GM19452 (cell line): ENCODE results near the gene CYB5A.

Experiments
- ATAC-seq: cut with Tn5 transposase; IDR thresholded peaks from one replicate; pipeline ENCODE4 v1.9.1; 2021; ENCODE audit not compliant: unreplicated experiment

Gene CYB5A

DNA sequence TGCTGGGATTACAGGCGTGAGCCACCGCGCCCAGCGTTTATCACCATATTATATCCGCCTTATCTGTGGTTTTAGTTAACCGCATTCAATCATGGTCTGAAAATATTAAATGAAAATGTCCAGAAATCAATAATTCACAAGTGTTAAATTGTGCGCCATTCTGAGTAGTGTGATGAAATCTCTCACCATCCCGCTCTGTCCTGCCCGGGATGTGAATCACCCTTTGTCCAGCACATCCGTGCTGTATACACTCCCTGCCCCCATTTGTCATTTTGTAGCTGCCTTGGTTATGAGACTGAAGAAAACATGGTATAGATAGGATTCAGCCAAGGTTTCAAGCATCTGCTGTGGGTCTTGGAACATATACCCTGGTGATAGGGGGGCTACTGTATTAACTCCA, 72.7 kb downstream of the CYB5A start:
- no peak for ATAC-seq

- no peak for ATAC-seq
Measured at GRCh38 chr18:74217476-74218143, 74.2 kb downstream of the CYB5A start.

- no peak for ATAC-seq
Measured at GRCh38 chr18:74216661-74217110, 75.1 kb downstream of the CYB5A start.

DNA sequence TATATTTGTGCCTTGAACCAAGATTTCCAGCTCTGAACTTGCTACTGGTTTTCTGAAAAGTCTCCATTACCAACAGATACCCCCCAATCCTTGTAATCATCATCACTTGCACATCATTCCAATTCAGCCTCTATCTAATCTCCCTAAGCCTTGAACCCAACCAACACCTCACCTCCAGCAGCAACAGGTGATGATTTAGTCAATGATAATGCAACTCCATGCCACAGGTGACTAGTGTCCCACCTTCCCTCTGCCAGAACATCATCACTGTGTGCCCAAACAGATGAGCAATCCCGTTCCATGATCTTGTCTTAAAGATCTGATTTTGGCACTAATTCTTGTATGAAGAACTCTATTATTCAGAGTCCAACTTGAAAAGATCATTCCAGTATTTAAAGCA, 75.9 kb downstream of the CYB5A start:
- no peak for ATAC-seq

DNA sequence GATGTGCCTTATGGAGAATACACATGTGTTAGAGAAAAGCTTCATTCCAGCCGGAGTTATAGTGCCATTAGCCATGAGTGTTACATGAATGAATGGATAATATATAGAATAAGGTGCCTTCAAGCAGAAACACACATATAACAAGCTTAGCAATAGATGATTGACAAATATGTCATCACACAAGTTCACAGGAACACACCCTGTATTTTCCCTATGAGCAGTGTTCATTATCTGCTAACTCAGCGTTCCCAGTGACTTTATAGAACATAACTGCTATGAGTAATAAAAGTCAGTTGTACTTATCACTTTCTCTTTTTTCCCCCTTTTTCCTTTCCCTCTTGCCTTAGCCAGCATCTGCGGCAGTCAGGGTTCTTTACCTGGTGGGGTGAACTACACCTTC, 78.3 kb downstream of the CYB5A start:
- ATAC-seq = no peak

DNA sequence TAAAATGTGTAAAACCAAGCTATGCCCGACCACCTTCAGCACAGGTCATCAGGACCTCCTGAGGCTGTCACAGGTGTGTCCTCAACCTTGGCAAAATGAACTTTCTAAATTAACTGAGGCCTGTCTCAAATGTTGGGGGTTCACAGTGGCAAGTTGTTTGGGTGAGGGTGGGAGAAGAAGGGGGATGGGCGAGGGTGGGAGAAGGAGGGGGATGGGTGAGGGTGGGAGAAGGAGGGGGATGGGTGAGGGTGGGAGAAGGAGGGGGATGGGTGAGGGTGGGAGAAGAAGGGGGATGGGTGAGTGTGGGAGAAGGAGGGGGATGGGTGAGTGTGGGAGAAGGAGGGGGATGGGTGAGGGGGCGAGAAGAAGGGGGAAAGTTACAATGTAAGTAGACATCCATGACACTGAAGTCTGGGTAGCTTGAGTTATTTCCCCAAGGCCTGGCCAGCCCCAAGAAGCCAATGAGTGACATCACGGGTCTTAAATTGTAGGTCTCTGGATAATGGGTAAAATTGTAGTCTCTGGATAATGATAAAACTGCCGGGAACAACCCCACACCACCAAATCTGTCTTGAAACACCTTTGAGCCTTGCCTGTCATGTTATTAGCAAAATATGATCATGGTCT, 87.1 kb downstream of the CYB5A start:
- ATAC-seq = no peak

GRCh38 chr18:74203811-74204210, 88.0 kb downstream of the CYB5A start:
- ATAC-seq = no peak
